ENCODE results near the gene CTNNBIP1.
A peak's percentile ranks its signal among the peaks of the same experiment; 100 is the strongest.

Gene CTNNBIP1

DNA sequence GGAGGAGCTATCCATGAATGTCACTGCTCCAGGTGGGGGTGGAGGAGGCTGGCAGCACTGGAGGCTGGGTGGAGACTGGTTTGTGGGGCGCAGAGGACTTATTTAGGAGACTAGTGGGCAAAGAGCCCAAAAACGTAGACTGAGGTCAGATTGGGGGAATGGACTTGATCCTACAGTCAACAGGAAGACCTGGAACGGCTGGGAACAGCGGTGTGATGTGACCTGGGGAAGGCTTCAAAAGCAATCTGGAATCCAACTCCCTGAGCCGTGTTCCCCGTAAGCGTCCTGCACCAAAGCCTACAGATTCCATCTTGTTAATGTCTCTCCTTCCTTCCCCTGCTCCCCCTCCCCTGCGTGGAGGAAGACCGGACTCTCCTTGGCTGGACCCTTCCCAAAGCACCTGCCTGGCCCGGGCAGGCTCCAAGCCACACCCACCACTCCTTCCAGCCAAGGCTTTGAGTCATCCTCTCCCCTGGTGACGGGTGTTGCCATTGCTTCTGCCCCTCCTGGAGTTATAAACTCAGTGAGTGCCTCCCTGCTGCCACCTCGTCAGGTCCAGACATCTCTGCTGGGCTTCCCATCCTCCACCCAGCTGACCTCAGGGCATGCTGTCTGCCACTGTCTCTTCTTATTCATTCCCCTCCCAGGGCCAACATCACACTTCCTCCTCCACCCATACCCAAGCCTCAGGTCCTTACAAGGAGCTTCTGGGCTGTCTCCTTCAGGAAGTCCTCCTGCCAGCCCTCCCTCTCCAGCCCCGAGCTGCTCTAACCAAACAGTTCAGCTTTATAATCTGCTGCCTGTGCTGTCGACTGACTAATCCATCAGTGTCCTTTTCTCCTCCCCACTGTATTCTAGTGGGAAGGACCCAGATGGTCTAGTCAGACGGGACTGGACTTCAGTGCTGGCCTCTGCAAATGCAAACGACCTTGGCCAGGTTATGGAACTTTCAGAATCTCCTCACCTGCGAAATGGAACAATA is 84.7 kb downstream of the CTNNBIP1 start:
- no peaks in the 10 kb centered on the region for H3K79me2 ChIP-seq
- peak overlapping the region; percentile 75 for H3K27ac ChIP-seq
- no peak overlapping the region for H3K4me3 ChIP-seq (ENCODE audit: low read depth, low read length)
- peak overlapping the region; percentile 70 for H2AFZ ChIP-seq
- no peaks in the 10 kb centered on the region for H3K9me3 ChIP-seq (ENCODE audit: control insufficient read depth, low read length)
- no peaks in the 10 kb centered on the region for H3K27me3 ChIP-seq (ENCODE audit: control insufficient read depth, insufficient read depth, low read length)
- no peak for TF ChIP-seq CTCF (IDR thresholded peaks at IDR 0.05)
- no peaks in the 10 kb centered on the region for H3K36me3 ChIP-seq (ENCODE audit: control insufficient read depth, insufficient read depth, low read length)
- peaks cover 17% of the 10 kb centered on the region for H3K4me1 ChIP-seq
- no peak overlapping the region for H3K9ac ChIP-seq
- H3K4me2 ChIP-seq (ENCODE audit: low read length), result no peak overlapping the region

DNA sequence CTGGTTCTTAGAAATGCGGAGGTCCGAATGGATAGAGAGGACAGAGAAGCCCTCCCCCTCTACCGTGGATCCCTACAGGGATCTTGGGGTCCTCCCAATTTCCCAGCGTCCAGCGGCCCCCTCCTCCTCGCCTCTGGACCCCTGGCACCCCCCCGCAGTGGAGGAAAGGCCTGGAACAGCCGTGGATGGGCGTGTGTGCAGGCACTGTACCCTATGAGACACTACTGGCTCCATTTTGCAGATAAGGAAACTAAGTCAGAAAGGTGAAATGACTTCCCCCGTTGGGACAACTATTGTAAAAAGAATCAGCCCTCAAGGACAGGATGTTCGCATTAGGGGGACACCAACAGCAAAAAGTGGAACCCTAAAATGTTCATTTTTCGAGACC is 85.4 kb downstream of the CTNNBIP1 start:
- Histone ChIP-seq H3K79me2 (no peaks in the 10 kb centered on the region), H3K9me3 (ENCODE audit: control insufficient read depth, low read length) (no peaks in the 10 kb centered on the region), H3K4me2 (ENCODE audit: low read length) (peak overlapping the region; percentile 54), H3K27me3 (ENCODE audit: control insufficient read depth, insufficient read depth, low read length) (no peaks in the 10 kb centered on the region), H3K36me3 (ENCODE audit: control insufficient read depth, insufficient read depth, low read length) (no peaks in the 10 kb centered on the region), H3K27ac (peak overlapping the region; percentile 75), H3K4me1 (peaks cover 17% of the 10 kb centered on the region), H3K9ac (no peak overlapping the region), H3K4me3 (ENCODE audit: low read depth, low read length) (no peak overlapping the region), H2AFZ (peak overlapping the region; percentile 93)
- TF ChIP-seq CTCF (IDR thresholded peaks at IDR 0.05), result no peak

DNA sequence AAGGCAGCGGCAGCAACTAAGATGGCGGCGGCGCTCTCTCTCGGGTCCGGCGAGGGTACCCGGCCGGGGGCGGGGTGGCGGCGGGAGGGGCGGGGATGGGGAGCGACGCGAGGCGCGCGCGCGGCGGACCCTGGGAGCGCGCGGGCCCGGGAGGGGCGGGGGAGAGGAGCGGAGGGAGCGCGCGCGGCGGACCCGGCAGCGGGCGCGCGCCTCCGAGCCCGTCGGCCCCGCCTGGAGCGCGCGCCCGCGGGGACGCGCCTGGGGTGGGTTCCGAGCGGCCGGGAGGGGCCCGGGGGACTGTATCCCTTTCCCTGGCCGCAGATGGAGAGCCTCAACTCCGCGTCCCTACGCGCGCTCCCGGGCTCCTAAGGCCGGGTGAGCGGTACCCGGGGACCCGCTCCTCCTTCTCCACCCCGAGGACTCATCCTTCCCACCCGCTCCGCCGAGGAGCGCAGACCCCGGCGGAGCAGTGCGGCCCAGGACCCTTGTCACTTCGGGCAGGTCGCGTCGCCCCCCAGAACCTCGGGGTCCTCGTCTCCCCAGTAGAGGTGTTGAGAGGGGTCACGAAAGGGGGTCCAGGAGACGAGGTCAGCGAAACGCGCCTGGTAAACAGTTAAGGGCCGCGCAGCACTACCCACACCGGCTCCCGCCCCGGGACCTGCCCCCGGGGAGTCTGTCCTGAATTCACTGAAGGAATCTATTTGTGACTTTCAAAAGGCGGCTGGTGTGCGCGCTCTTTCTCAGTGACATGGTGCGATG is 85.9 kb downstream of the CTNNBIP1 start, which contains the start of gene CLSTN1:
Gene CLSTN1, minus strand, starts transcription at position 23 of the 759 bp plus-strand sequence. CDS start 232 bp downstream, outside the sequence.
- peak within 1 kb of the TSS; percentile 68 for H3K4me3 ChIP-seq (ENCODE audit: low read depth, low read length)
- H3K79me2 ChIP-seq, result no peaks in the 10 kb centered on the region

DNA sequence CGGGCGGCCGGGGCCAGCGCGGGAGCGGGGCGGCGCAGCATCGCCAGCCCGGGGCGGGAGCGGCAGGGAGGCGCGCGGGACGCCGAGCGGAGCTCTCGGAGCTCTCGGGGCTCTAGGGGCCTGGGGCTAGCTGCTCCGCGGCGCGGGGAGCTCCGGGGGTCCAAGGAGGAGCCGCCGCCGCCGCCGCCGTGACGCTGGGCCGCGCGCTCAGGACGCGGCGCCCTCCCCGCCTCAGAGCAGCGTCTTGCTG is 86.5 kb downstream of the CTNNBIP1 start:
- no peaks in the 10 kb centered on the region for H3K9me3 ChIP-seq (ENCODE audit: control insufficient read depth, low read length)
- no peak overlapping the region for H2AFZ ChIP-seq
- no peaks in the 10 kb centered on the region for H3K27me3 ChIP-seq (ENCODE audit: control insufficient read depth, insufficient read depth, low read length)
- peak overlapping the region; percentile 43 for H3K4me3 ChIP-seq (ENCODE audit: low read depth, low read length)
- H3K4me1 ChIP-seq, result peaks cover 17% of the 10 kb centered on the region
- H3K79me2 ChIP-seq, result no peaks in the 10 kb centered on the region
- no peak overlapping the region for H3K4me2 ChIP-seq (ENCODE audit: low read length)
- H3K27ac ChIP-seq, result no peak overlapping the region
- H3K9ac ChIP-seq, result no peak overlapping the region
- no peaks in the 10 kb centered on the region for H3K36me3 ChIP-seq (ENCODE audit: control insufficient read depth, insufficient read depth, low read length)
- TF ChIP-seq CTCF (IDR thresholded peaks at IDR 0.05), result no peak

More for the DNA sequence above, 85.9 kb downstream of the CTNNBIP1 start, which contains the start of gene CLSTN1:
- Histone ChIP-seq H3K9ac (no peak within 1 kb of the TSS), H3K9me3 (ENCODE audit: control insufficient read depth, low read length) (no peaks in the 10 kb centered on the region), H3K27ac (peak within 1 kb of the TSS; percentile 57), H3K36me3 (ENCODE audit: control insufficient read depth, insufficient read depth, low read length) (no peaks in the 10 kb centered on the region), H3K4me2 (ENCODE audit: low read length) (peak within 1 kb of the TSS; percentile 93), H3K27me3 (ENCODE audit: control insufficient read depth, insufficient read depth, low read length) (no peaks in the 10 kb centered on the region), H2AFZ (peak within 1 kb of the TSS; percentile 93), H3K4me1 (peaks cover 17% of the 10 kb centered on the region)
- TF ChIP-seq CTCF (IDR thresholded peaks at IDR 0.05), result no peak
